Trophoblast cell (in vitro differentiated cells and primary cell): Measurements from ENCODE around the gene IL1A.

ENCODE experiments used
- DNase-seq, 2 donors: peaks; one replicate each; pipeline ENCODE4 v3.0.0-alpha.2; 2016
- H2AFZ ChIP-seq: 2 replicates; pipeline ENCODE4 v1.6.1; 2013; ENCODE audit warnings: low read length, moderate library complexity, mild to moderate bottlenecking; ENCODE audit not compliant: insufficient read depth, poor library complexity
- H2AK5ac ChIP-seq: 2 replicates; pipeline ENCODE4 v1.6.1; 2013; ENCODE audit warnings: mild to moderate bottlenecking, low read length
- H2BK120ac ChIP-seq: 2 replicates; pipeline ENCODE4 v1.6.1; 2013; ENCODE audit warnings: low read length, mild to moderate bottlenecking, moderate library complexity; ENCODE audit not compliant: insufficient read depth, poor library complexity
- H2BK12ac ChIP-seq: 2 replicates; pipeline ENCODE4 v1.6.1; 2013; ENCODE audit warnings: mild to moderate bottlenecking, low read length, moderate library complexity
- H2BK5ac ChIP-seq: 2 replicates; pipeline ENCODE4 v1.6.1; 2013; ENCODE audit warnings: low read length, low read depth, moderate library complexity, mild to moderate bottlenecking; ENCODE audit not compliant: poor library complexity
- H3K14ac ChIP-seq: 2 replicates; pipeline ENCODE4 v1.6.1; 2013; ENCODE audit warnings: mild to moderate bottlenecking, low read length
- H3K18ac ChIP-seq: 2 replicates; pipeline ENCODE4 v1.6.1; 2013; ENCODE audit warnings: mild to moderate bottlenecking, low read length
- H3K23ac ChIP-seq: 2 replicates; pipeline ENCODE4 v1.6.1; 2013; ENCODE audit warnings: low read length
- H3K27ac ChIP-seq: 2 replicates; pipeline ENCODE4 v1.5.1; 2013; ENCODE audit warnings: low read depth, mild to moderate bottlenecking, inconsistent platforms, low read length, moderate library complexity
- H3K27me3 ChIP-seq: 2 replicates; pipeline ENCODE4 v1.6.1; 2013; ENCODE audit warnings: inconsistent platforms, mild to moderate bottlenecking, low read length, moderate library complexity; ENCODE audit not compliant: insufficient read depth
- H3K36me3 ChIP-seq, 2 experiments: 1 replicate in 1 of 2; 2 replicates in 1 of 2; pipeline ENCODE4 v1.6.1; 2013; ENCODE audit warnings: low read length in 2 of 2, mild to moderate bottlenecking in 2 of 2, moderate library complexity in 1 of 2; ENCODE audit not compliant: insufficient read depth in 2 of 2, control insufficient read depth in 1 of 2
- H3K4ac ChIP-seq: 2 replicates; pipeline ENCODE4 v1.6.1; 2013; ENCODE audit warnings: low read depth, mild to moderate bottlenecking, low read length, moderate library complexity
- H3K4me1 ChIP-seq, 2 experiments: 1 replicate in 1 of 2; 2 replicates in 1 of 2; pipeline ENCODE4 v1.6.1; 2013; ENCODE audit warnings: low read length in 2 of 2, mild to moderate bottlenecking in 2 of 2, moderate library complexity in 1 of 2; ENCODE audit not compliant: insufficient read depth in 2 of 2, control insufficient read depth in 1 of 2
- H3K4me2 ChIP-seq: 2 replicates; pipeline ENCODE4 v1.6.1; 2013; ENCODE audit warnings: inconsistent platforms, mild to moderate bottlenecking, low read length, moderate library complexity
- H3K4me3 ChIP-seq: 2 replicates; pipeline ENCODE4 v1.5.1; 2013; ENCODE audit warnings: mild to moderate bottlenecking, low read depth, low read length, inconsistent platforms
- H3K79me1 ChIP-seq: one replicate; pipeline ENCODE4 v1.6.1; 2013; ENCODE audit warnings: low read length
- H3K79me2 ChIP-seq: 2 replicates; pipeline ENCODE4 v1.6.1; 2013; ENCODE audit warnings: low read length, mild to moderate bottlenecking; ENCODE audit not compliant: control insufficient read depth, insufficient read depth, poor library complexity
- H3K9ac ChIP-seq: 2 replicates; pipeline ENCODE4 v1.6.1; 2013; ENCODE audit warnings: mild to moderate bottlenecking, low read length
- H3K9me3 ChIP-seq: 2 replicates; pipeline ENCODE4 v1.6.1; 2013; ENCODE audit warnings: low read depth, mild to moderate bottlenecking, control low read depth, inconsistent platforms, low read length; ENCODE audit not compliant: insufficient read depth
- H4K12ac ChIP-seq: 2 replicates; pipeline ENCODE4 v1.6.1; 2013; ENCODE audit warnings: low read depth, mild to moderate bottlenecking, low read length, moderate library complexity
- H4K8ac ChIP-seq: 2 replicates; pipeline ENCODE4 v1.6.1; 2013; ENCODE audit warnings: low read depth, mild to moderate bottlenecking, low read length, moderate library complexity
- H4K91ac ChIP-seq: one replicate; pipeline ENCODE4 v1.6.1; 2013; ENCODE audit warnings: low read depth, mild to moderate bottlenecking, low read length, moderate library complexity
- WGBS: extraction: QIAGEN DNeasy Blood & Tissue Kit; methylation state at CpG from one replicate; pipeline ENCODE4 v1.1.7; 2013; ENCODE audit warnings: missing lambda C conversion rate; ENCODE audit not compliant: insufficient read length, insufficient coverage; ENCODE audit errors: extremely low coverage; 5-methylcytosine and 5-hydroxymethylcytosine counted together

The IL1A gene

DNA sequence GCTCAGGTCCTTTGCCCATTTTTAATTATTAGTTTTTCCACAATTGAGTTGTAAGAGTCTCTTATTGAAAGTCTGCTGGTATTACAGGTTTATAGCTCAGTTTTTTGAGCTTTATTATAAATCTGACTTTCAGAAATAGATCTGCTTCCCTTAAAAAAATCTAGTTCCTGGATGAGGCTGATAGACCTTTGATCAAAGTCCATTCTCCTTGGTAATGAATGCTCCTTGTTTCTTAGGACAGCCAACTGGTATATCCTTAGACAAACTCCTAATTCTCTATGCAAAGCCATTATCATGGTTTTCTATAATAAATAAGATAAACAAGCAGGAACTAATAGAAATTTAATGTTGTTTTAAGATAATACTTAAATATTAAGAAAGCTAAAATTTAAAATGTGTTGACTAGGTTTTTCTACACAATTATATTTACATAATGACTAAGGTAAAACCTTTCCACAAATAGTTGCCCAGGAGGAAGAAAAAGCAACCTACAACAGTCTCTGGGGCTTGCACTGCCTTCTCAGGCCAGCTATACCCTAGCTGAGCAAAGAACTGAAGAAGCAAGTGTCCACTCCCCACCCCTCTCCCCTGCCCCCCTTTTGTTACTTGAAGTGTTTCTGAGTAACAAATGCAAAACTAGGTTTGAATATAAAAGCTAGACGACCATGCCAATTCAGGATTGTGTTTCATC is 46.6 kb downstream of the IL1A start:
- Histone ChIP-seq H3K23ac (no peak overlapping the region), H3K14ac (no peak overlapping the region), H3K79me1 (no peaks in the 10 kb centered on the region), H3K4me2 (no peak overlapping the region), H3K9me3 (no peaks in the 10 kb centered on the region), H2AFZ (no peak overlapping the region), H3K18ac (no peak overlapping the region), H2AK5ac (no peak overlapping the region), H3K79me2 (no peaks in the 10 kb centered on the region), H2BK12ac (no peak overlapping the region), H4K8ac (no peak overlapping the region), H2BK120ac (no peak overlapping the region), H3K27me3 (no peaks in the 10 kb centered on the region), H3K27ac (no peak overlapping the region), H3K36me3 (peaks cover 2 to 16% of the 10 kb centered on the region in 2 experiments), H3K4me1 (no peaks in the 10 kb centered on the region), H3K9ac (no peak overlapping the region), H4K91ac (no peak overlapping the region), H4K12ac (no peak overlapping the region), H3K4me3 (no peak overlapping the region), H3K4ac (no peak overlapping the region), H2BK5ac (no peak overlapping the region)
- no CpG with 5 or more reads among the region's 1 CpG for WGBS
- no peak for DNase-seq

- no peak overlapping the region for H2AK5ac ChIP-seq
- no peak overlapping the region for H4K8ac ChIP-seq
- no peak overlapping the region for H3K4me2 ChIP-seq
- WGBS, result no CpG with 5 or more reads among the region's 1 CpG
- peaks cover 3% of the 10 kb centered on the region for H3K9me3 ChIP-seq
- no peak overlapping the region for H4K12ac ChIP-seq
- H2BK12ac ChIP-seq, result no peak overlapping the region
- H2AFZ ChIP-seq, result no peak overlapping the region
- H3K27ac ChIP-seq, result no peak overlapping the region
- DNase-seq, result no peak
- no peak overlapping the region for H2BK5ac ChIP-seq
- H3K4ac ChIP-seq, result no peak overlapping the region
- H3K4me3 ChIP-seq, result no peak overlapping the region
- H3K27me3 ChIP-seq, result no peaks in the 10 kb centered on the region
- no peak overlapping the region for H3K14ac ChIP-seq
- no peaks in the 10 kb centered on the region for H3K79me1 ChIP-seq
- H3K79me2 ChIP-seq, result no peaks in the 10 kb centered on the region
- H4K91ac ChIP-seq, result no peak overlapping the region
- H3K9ac ChIP-seq, result no peak overlapping the region
- no peak overlapping the region for H3K23ac ChIP-seq
- H3K4me1 ChIP-seq, result no peaks in the 10 kb centered on the region
- peaks cover 0 to 2% of the 10 kb centered on the region in 2 experiments for H3K36me3 ChIP-seq
- H2BK120ac ChIP-seq, result no peak overlapping the region
- H3K18ac ChIP-seq, result no peak overlapping the region
Measured at GRCh38 chr2:112733871-112734270, 50.4 kb downstream of the IL1A start.

GRCh38 chr2:112733456-112733855 is 50.8 kb downstream of the IL1A start:
- no peak overlapping the region for H2AK5ac ChIP-seq
- H2BK12ac ChIP-seq, result no peak overlapping the region
- H3K23ac ChIP-seq, result no peak overlapping the region
- no peak overlapping the region for H3K4me3 ChIP-seq
- H3K4me2 ChIP-seq, result no peak overlapping the region
- no peaks in the 10 kb centered on the region for H3K27me3 ChIP-seq
- H2BK5ac ChIP-seq, result no peak overlapping the region
- H4K12ac ChIP-seq, result no peak overlapping the region
- H3K79me1 ChIP-seq, result no peaks in the 10 kb centered on the region
- H3K9ac ChIP-seq, result no peak overlapping the region
- peaks cover 3% of the 10 kb centered on the region for H3K9me3 ChIP-seq
- H2AFZ ChIP-seq, result no peak overlapping the region
- no peak overlapping the region for H3K18ac ChIP-seq
- no peaks in the 10 kb centered on the region for H3K36me3 ChIP-seq
- no peaks in the 10 kb centered on the region for H3K79me2 ChIP-seq
- no peak for DNase-seq
- H3K4ac ChIP-seq, result no peak overlapping the region
- H4K8ac ChIP-seq, result no peak overlapping the region
- no CpG with 5 or more reads among the region's 4 CpGs for WGBS
- no peak overlapping the region for H3K14ac ChIP-seq
- H3K27ac ChIP-seq, result no peak overlapping the region
- H3K4me1 ChIP-seq, result no peaks in the 10 kb centered on the region
- no peak overlapping the region for H4K91ac ChIP-seq
- no peak overlapping the region for H2BK120ac ChIP-seq

DNA sequence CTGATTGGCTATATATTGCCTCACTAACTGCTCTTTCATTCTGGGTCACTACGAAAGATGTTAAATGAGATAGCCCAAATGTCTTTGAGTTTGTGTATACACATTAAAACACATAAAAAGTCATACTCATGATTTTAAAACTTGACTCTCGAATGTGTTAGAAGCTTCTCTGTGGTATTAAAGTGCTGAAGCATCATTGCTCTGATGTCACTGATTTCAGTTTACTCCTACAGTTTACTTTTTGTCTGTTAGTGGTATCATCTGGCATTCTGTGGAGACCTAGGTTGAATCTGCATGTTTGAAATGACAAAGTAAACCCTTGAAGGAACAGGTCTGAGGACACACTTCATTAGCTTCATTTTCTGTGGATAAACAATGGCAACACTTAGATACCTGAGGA is 52.8 kb downstream of the IL1A start:
- H4K8ac ChIP-seq, result no peak overlapping the region
- H3K79me1 ChIP-seq, result no peaks in the 10 kb centered on the region
- no peak overlapping the region for H3K18ac ChIP-seq
- H3K79me2 ChIP-seq, result no peaks in the 10 kb centered on the region
- H3K27me3 ChIP-seq, result no peaks in the 10 kb centered on the region
- no peak overlapping the region for H2AFZ ChIP-seq
- H3K14ac ChIP-seq, result no peak overlapping the region
- H3K9me3 ChIP-seq, result peaks cover 3% of the 10 kb centered on the region
- no peak overlapping the region for H3K23ac ChIP-seq
- H3K36me3 ChIP-seq, result no peaks in the 10 kb centered on the region
- H2BK5ac ChIP-seq, result no peak overlapping the region
- H4K12ac ChIP-seq, result no peak overlapping the region
- no peak overlapping the region for H3K4ac ChIP-seq
- H3K4me3 ChIP-seq, result no peak overlapping the region
- no peak overlapping the region for H3K4me2 ChIP-seq
- no peak overlapping the region for H2BK12ac ChIP-seq
- no peaks in the 10 kb centered on the region for H3K4me1 ChIP-seq
- DNase-seq, result no peak
- no peak overlapping the region for H2AK5ac ChIP-seq
- H2BK120ac ChIP-seq, result no peak overlapping the region
- no CpG with 5 or more reads among the region's 2 CpGs for WGBS
- H4K91ac ChIP-seq, result no peak overlapping the region
- H3K27ac ChIP-seq, result no peak overlapping the region
- no peak overlapping the region for H3K9ac ChIP-seq
